GM18909 (cell line): ENCODE results near the gene ABCF2.

Source experiments
- ATAC-seq: cut with Tn5 transposase; IDR thresholded peaks from one replicate; pipeline ENCODE4 v1.9.1; 2021; ENCODE audit warnings: mild to moderate bottlenecking; ENCODE audit not compliant: unreplicated experiment, poor library complexity

ABCF2 gene

DNA sequence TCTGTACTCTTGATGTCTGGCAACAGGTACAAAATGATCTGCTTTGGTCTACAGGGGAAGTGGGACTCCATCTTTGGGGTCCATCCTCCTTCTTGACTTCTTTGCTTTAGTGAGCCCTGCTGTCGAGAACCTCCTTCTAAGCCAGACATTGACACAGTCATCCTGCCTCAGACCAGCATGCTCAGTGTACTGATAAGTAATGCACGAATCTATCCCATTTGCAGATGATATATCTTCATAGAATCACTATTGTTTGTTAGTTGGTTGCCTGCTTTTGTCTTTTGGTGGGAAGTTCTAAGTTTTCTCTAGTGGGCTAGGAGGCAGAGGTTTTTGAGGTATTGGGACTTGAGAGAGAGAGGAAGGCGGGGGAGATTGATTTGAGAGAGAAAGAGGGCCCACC lies 25.7 kb downstream of the ABCF2 start:
- ATAC-seq = no peak

DNA sequence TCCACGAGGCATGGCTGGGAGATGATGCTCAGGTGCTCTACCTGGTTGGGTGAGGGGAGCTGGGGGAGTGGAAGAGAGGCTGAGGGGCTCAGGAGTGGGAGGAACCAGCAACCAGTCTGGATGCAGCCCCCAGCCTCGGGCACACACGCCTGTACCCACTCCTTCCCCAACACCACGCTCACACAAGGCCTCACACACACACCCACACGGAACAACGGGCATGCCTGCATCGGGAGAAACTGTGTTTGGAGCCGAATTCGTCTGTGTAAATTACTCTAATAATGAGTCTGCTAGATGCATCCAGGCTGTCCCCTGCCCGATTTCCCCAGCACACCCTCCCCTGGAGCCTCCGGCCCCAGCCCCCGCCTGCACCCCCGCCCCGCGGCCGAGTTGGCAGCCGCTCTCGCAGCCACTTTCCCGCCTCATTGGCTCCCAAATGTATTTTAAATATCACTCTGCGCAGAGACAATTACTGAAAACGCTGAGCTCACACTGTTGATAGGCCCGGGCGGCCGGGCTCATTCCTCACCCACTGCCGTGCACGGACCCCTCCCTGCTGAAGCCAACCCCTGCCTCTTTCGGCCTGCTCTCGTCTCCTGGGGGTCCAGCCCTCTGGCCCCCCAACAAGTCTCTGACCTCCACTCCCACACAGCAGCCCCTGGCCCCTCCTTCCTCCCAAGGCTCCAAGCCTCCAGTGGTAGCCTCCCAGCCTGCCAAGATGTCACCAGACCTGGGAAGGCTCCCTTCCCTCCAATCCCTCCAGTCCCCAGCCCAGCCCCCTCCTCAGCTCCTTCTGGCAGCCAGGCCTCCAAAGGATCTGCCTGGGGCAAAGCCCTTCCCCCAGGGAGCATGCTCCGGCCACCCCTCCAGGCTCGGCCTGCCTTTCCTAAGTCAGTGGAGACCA lies 27.8 kb downstream of the ABCF2 start:
- no peak for ATAC-seq

DNA sequence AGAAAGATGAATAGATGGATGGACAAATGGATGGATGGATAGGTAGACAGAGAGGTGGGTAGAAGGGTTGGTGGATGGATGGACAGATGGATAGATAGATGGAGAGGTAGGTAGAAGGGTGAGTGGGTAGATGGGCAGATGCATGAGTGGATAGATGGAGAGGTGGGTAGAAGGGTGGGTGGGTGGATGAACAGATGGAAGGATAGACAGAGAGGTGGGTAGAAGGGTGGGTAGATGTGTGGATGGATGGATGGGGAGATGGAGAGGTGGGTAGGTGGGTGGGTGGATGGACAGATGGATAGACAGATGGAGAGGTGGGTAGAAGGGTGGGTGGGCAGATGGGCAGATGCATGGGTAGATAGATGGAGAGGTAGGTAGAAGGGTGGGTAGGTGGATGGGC lies 29.1 kb downstream of the ABCF2 start:
- no peak for ATAC-seq

DNA sequence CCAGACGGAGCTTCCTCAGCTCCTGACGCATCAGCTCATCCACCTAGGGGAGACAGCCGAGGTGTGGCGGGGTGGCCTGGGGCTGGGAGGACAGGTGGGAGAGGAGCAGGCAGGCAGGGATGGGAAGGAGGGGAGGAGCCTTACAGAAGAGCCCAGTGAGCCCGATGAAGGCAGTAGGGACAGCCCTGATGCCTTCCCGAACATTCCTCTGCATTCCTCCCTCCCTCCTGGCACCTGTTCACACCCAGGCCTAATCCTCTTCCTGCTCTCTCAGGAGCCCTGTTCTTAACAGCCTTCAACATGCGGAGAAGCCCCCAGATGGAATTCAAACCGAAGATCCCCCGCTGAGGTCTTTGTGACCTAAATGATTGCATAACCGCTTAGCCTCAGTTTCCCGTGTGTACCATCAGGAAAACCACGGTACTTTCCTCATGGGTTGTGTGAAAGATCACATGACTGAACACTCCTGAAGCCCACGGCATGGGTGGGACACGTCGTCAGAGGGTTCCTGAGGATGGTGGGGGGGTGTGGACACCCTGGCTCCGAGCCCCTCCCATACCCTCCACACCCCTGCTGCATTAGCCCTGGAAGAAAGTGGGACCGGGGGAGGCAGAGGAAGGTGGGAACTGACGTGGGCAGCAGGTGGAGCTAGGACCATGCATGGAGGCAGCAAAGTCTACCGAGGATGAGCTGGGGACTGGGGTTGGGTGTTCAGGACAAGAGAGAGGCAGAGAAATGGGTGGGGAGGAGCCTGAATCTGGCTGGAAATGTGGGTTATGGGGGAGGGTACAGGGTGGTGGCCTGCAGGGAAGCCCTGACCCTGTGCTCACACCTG lies 31.2 kb downstream of the ABCF2 start:
- no peak for ATAC-seq

DNA sequence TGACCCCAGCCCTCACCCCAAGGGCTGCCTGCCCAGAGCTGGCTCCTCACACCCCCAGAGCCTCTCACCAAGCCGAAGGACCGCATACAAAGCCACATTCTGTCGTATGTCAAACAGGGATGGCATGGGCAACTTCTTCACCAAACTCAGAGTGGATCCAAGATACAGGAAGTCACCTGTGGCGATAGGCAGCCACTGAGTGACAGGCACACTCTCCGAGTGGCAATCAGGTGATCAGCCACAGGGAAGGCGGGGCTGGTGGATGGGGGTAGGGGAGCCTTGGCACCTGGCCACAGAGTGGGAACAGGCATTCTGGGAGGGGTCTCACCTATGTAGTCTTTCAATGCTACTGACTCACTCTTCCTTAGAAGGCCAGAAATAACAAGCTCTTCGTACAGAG lies 32.8 kb downstream of the ABCF2 start:
- ATAC-seq = no peak

DNA sequence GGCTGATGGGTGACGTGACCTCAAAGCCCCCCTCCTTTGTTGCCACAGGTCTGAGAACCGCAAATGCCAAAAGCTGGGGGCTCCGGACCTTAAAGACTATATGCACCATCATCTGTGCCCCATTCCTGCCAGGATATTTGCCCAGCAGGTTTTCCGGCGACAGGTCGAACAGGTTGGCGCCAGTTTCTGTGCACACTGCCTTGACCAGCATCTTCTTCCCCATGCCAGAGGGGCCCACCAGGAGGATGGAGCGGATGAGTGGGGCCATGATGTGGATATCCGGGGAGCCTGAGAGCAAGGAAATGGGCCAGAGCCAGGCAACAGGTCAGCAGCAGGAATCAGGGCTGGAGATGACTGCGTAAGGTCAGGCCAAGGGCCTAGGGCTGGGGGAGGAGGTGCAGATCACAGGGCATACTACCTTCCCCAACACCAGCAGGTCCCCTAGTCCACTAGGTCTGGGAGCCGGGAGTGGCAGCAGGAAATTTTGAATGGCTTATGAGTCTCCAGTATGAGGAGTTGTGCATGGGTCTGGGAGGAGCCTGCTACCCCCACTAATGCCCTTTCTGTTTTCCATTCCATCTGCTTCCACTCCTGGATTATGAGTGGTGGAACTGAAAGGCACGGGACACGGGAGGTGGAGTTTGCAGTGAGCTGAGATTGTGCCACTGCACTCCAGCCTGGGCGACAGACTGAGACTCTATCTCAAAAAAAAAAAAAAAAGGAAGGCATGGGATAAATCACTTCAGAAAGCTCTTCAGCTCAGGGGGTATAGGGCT lies 33.6 kb downstream of the ABCF2 start:
- no peak for ATAC-seq

DNA sequence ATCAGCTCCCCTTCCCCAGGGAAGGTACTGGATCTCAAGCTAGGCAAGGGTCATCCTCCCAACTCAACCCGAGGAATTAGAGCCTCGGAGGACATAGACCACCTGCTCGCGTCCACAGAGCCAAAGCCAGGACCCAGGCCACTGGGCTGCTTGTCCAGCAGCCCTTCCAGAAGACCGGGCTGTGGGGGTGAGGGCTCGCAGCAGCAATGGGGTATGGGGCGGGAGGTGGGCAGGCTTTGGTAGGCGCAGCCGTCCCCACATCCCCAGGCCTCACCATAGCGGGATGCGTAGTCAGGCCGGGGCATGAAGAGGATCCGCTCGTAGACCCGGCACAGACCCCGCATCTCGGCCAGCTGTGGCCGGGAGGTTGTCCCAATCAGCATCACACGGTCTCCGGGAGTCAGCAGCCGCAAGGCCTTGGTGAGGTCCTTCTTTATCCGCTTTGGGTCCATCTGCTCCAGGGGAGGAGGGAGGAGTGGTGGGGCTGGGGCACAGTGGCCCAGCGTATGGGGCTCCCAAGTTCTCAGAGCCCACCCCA lies 34.9 kb downstream of the ABCF2 start:
- ATAC-seq = no peak

DNA sequence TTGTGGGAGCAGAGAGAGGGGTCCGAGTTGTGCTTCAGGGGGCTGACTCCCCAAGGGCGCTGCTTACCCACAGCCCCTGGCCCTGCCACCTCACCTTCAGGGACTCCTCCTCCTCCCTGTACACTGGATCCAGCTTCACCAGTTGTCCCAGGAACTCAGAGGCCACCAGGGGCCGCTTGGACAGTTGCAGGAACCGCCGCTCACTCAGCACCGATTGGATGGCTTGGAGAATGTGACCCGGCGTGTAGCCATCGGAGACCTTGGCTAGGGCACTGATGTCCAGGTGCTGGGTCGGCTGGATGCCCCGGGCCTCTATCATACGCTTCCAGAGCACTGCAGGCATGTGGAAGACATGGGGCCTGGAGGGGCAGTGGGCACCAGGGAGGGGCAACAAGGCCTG lies 35.5 kb downstream of the ABCF2 start:
- no peak for ATAC-seq

DNA sequence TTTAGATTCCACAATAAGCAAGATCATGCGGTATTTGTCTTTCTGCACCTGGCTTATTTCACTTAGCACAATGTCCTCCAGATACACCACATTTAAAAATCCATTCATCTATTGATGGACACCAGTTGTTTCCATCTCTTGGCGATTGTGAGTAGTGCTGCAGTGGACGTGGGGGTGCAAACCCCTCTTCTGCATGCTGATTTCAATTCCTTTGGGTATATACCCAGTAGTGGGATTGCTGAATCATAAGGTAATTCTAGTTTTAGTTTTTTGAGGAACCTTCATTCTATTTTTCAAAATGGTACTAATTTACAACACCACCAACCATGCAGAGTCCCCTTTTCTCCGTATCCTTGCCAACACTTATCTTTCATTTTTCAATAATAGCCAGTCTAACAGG lies 38.0 kb downstream of the ABCF2 start:
- no peak for ATAC-seq

DNA sequence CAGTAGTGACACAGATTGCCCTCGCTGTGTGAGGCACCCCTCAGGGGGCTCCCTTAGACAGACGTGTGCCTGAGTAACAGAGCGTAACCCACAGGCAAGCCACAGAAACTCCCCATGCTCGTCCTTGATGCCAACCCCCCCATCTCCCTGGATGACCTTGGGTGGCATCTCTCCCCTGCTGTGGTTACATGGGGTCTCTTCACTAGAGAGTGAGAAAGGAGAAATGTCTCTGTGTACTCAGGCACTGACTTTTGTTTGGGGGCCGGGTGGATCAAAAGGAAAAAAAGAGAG lies 38.8 kb downstream of the ABCF2 start:
- no peak for ATAC-seq

DNA sequence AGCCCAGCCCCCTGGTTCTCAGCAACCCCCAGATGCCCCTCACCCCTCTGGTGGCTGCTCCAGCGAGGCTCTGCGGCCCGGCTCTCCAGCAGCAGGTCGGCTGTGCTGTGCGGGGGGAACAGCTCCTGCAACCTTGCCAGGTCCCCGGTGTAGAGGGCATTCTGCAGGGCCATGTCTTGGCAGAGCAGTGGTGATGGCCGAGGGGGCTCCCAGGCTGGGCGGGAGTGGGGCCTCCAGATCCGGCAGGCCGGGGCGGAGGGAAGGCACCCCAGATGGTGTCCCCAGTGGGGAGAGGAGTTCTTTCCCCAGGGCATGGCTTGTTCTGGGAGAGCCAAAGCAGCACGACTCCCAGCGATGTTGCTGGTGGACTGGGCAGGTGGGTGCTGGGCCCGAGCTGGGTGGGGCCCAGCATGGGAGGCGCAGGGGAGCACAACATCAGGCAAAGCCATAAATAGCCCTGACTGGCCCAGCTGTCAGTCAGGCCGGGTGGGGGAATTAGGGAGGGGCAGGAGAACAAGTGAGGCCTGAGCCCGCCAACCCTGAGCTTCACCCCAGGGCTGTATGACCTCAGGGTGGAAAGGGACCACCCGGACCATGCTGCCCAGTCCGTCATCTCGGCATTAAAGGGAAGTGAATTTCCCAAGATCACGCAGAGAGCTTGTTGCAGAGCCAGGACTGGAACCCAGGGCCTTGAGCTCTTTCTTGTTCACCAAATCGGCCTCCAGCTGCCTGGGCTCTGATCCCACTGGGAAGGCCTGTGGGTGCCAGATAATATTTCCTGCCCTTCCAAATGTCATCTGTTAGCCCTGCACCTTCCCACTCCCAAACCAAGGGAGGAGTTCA lies 39.4 kb downstream of the ABCF2 start:
- ATAC-seq = no peak

DNA sequence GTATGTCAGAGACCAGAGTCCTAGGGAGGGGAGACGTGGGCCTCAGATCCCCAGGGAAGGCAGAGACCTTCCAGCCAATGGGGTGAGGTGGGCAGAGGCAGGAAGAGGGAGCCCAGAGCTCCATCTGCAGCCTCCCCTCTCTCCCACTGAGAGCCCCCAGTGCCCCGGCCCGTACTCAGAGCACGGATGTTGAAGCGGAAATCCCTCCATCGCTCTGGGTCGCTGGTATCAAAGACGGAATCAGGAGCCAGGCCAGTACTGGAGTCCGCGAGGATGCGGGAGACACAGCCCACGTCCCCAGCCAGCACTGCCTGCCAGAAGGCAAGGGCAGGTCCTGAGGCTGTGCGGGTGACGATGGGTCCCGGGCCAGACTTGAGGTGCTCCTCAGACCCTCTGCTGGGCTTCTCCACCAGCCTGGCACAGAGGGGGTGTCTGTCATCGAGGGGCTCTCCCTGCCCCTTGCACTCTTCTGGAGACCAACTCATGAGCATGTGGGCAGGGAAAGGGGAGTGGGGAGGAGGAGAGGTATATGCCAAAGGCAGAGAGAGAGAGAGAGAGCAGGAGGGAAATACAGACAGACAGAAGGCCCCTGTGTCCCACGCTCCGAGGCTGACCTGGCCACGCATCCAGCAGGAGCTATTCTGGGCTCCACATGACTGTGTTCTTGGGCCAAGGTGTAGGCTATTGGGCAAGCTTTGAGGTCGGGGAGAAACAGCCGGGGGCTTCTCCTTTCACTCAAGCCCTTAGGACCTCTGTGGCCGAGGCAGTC lies 40.2 kb downstream of the ABCF2 start, which contains the start of gene ASB10:
Gene ASB10, minus strand, starts transcription at position 611 of the 769 bp plus-strand sequence. Its CDS starts 120 bp downstream, at position 491.
- ATAC-seq = no peak

DNA sequence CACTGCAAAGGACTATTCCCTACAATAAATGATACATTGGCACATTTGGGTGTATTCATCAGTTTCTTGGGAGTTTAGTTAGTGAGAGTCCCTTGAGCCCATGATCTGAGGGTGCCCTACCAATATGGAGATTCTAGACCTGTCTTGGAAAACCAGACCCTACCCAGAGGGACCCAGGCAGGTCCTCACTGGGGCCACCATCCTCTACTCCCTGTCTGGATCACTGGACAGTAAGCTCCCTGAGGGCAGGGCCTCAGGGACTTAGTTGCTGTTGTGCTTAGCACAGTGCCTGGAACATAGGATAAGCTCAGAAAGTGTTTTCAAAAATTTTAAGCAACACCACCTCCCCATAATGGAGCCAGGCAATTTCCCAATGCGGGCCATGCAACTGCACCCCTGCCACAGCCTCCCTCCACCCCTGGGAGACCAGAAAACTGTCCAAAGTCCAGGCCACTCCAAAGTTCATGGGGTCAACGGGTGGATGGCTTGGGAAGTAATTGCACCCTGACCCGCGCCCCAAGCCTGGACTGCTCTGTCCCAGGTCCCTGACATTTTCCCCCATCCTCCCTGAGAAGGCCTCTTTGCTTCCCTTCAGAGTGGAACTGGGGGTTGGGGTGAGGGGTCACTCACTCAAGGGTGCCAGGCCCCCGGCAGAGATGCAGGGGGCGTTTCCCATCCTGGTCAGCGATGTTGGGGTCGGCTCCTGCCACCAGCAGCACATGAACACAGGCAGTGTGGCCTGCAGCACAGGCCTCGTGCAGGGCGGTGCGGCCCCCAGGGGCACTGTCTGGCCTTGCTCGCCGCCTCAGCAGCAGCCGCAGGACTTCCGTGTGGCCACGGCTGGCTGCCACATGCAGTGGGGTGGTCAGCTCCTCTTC lies 41.0 kb downstream of the ABCF2 start:
- ATAC-seq = no peak

DNA sequence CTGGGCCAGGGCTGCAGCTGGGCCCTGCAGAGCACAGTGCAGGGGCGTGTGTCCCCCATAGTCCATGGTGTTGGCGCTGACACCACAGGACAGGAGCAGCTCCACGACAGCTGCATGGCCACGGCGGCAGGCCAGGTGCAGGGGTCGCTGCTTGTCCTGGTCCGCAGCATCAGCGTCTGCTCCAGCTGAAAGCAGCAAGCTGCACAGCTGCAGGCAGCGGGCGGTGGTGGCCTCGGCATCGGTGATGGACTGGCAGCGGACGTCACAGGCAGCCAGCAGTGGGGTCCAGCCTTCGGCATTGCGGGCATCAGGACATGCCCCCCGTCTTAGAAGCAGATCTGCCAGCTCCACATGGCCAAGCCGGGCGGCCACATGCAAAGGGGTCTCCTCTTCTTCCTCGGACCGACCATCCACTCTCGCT lies 46.0 kb downstream of the ABCF2 start:
- ATAC-seq = no peak

DNA sequence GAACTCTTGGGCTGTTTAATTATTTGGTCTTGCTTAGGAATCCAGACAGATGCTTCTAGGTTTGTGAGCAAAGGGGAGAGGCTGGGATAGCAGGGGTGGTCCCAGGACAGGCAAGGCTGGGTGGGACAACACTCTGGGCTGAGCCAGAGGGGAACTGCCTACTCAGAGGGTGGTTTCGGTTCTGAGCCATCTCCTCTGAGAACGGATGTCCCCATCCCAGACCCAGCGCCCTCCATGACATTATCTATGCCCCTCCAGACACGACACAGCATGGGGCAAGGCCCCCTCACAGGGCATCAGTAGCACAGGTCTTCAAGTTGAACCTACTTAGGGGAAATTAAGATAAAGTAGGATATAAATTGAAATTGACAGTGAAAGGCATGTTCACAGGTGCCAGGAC lies 47.1 kb downstream of the ABCF2 start:
- ATAC-seq = no peak

DNA sequence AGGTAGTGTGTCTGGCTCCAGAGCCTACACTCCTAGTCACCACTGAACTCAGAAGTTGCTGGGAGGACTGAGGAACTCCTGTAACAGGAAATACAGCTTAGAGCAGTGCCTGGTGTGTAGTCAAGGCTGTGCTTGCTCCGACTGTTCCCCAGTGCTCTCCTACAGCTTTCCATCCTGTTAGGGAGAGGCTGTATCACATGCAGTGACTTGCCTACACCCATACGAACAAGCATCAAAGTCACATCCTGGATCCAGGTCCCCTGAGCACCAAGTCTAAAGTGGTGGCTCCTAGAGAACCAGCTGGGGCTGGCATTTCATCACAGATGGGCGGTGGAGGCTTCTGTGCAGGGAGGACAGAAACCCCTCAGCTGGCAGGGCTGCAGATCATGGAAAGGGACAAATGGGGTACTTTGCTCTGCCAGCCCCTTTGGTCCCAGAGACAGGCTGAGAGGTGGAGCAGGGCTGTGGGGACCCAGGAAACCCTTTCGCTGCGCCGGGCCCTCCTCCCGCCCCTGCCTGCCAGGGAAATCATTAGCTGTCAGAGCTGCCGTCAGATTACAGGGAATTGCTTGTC lies 47.6 kb downstream of the ABCF2 start:
- no peak for ATAC-seq

DNA sequence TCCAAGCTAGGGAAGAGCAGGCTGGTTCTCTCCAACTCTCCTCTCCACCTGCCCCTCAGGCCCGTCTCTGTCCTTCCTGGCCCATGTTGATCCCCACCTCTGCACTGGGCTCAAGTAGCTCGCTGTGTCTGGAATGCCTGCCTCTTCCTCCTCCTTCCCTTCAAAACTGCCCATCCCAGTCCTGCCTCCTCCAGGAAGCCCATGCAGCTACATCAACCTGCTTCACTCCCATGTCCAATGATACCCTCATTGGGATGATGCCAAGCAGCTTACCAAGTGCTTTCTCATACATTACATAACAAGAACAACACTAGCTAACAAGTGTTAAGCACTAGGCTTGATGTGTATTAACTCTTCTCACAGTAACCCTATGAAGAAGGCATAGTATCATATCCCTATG lies 48.2 kb downstream of the ABCF2 start:
- ATAC-seq = no peak

DNA sequence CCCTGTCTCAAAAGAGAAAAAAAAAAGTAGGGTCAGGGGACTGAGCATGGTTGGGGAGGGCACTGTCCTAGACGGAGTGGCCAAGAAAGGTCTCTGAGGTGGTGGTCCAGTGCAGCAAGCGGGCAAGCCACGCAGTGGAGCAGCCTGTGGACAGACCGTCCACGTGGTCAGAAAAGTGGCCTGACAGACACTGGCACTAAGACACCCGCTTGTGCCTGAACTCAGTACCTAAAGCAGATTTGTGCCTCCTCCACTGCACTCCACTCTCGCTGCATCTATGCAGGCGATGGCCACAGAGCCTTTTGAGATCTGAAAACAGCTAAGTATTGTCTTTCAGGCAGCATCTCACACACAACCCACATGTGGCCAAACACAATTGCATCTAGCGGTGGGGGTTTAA lies 48.8 kb downstream of the ABCF2 start:
- no peak for ATAC-seq
